ENCODE measurements around the gene SETDB2. TPM values are rescaled to one million over a fixed set of nuclear protein-coding genes. Genes with fewer than 3 reads are reported as not detected.
"Not testable (repeated sequence)": the region's sequence is repeated elsewhere in the genome, so short reads cannot be mapped to it uniquely, and the experiment has no call there.

SETDB2 gene
- total RNA-seq, 1 donor from 2014 or later, result 7.7 TPM

DNA sequence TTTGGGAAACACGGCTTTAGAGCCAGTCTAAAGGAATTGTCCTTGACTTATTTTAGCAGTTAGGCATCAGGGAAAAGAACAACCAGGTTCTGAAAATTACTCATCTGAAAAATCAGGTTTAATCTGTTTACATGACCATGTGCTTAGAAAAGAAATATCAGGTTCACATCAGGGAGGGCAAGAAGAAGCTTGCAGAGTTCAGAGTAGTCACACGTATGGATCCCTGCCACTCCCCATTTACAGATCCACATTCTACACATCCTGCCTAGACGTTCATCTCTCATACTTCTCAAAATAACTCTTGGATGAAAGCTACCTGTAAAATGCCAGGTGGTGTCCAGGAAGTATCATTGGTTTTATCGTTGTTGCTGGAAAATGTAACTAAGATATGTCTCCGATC, 37.7 kb downstream of the SETDB2 start:
- H3K27ac Mint-ChIP-seq (ENCODE audit: unreplicated experiment), result no peak overlapping the region
- no peaks in the 10 kb centered on the region for H3K9me3 Mint-ChIP-seq (ENCODE audit: unreplicated experiment)
- TF ChIP-seq, protein P1, sequence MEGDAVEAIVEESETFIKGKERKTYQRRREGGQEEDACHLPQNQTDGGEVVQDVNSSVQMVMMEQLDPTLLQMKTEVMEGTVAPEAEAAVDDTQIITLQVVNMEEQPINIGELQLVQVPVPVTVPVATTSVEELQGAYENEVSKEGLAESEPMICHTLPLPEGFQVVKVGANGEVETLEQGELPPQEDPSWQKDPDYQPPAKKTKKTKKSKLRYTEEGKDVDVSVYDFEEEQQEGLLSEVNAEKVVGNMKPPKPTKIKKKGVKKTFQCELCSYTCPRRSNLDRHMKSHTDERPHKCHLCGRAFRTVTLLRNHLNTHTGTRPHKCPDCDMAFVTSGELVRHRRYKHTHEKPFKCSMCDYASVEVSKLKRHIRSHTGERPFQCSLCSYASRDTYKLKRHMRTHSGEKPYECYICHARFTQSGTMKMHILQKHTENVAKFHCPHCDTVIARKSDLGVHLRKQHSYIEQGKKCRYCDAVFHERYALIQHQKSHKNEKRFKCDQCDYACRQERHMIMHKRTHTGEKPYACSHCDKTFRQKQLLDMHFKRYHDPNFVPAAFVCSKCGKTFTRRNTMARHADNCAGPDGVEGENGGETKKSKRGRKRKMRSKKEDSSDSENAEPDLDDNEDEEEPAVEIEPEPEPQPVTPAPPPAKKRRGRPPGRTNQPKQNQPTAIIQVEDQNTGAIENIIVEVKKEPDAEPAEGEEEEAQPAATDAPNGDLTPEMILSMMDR (IDR thresholded peaks at IDR 0.05; ENCODE audit: partially characterized antibody, unreplicated experiment), result no peak
- DNase-seq, result no peak
- H3K36me3 Mint-ChIP-seq (ENCODE audit: unreplicated experiment), result no peaks in the 10 kb centered on the region
- no peaks in the 10 kb centered on the region for H3K4me1 Mint-ChIP-seq (ENCODE audit: low read depth, unreplicated experiment)
- no peak overlapping the region for H3K4me3 Mint-ChIP-seq (ENCODE audit: unreplicated experiment)
- H3K27me3 Mint-ChIP-seq (ENCODE audit: unreplicated experiment), result no peaks in the 10 kb centered on the region

DNA sequence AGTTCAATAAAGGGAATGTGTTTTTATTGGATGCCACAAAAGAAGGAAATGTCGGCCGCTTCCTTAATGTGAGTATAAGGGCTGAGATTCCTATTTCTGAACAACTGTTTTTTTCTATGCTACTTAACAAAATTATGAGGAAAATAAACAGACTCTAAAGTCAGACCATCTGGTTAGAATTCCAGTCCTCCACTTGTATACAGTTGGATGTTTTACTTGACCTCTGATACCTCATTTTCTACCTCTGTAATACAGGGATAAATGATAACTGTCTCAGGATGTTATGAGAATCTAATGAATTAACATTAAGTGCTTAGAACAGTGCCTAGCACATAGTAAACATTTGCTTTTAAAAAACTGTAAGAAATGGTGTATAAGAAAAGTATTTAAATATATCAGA, 44.5 kb downstream of the SETDB2 start:
- DNase-seq, result no peak
- H3K36me3 Mint-ChIP-seq (ENCODE audit: unreplicated experiment), result no peaks in the 10 kb centered on the region
- no peaks in the 10 kb centered on the region for H3K9me3 Mint-ChIP-seq (ENCODE audit: unreplicated experiment)
- no peak overlapping the region for H3K27ac Mint-ChIP-seq (ENCODE audit: unreplicated experiment)
- TF ChIP-seq, protein P1 (IDR thresholded peaks at IDR 0.05; ENCODE audit: partially characterized antibody, unreplicated experiment), result no peak
- H3K4me3 Mint-ChIP-seq (ENCODE audit: unreplicated experiment), result no peak overlapping the region
- H3K27me3 Mint-ChIP-seq (ENCODE audit: unreplicated experiment), result no peaks in the 10 kb centered on the region
- H3K4me1 Mint-ChIP-seq (ENCODE audit: low read depth, unreplicated experiment), result no peaks in the 10 kb centered on the region

DNA sequence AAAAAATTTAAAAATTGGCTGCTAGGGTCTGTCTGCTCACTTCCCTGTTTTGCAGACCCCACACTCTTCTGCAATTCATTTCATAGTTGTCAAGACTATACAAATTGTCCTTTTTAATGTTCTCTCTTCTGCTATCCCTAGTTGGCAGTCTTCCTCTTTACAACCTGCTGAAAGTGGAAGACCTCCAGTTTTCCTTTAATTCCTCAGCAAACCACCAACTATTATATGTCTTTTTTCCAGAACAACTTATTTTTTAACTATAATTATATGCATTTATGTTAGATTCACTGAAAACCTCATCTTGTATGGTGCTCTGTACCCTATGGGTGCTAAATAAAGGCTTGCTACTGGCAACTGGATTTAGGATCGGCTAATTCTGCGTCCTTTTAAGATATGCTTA, 50.6 kb downstream of the SETDB2 start:
- TF ChIP-seq, protein P1 (IDR thresholded peaks at IDR 0.05; ENCODE audit: partially characterized antibody, unreplicated experiment), result no peak
- H3K4me1 Mint-ChIP-seq (ENCODE audit: low read depth, unreplicated experiment), result no peaks in the 10 kb centered on the region
- H3K4me3 Mint-ChIP-seq (ENCODE audit: unreplicated experiment), result peak overlapping the region; percentile 47
- peaks cover 5% of the 10 kb centered on the region for H3K27me3 Mint-ChIP-seq (ENCODE audit: unreplicated experiment)
- no peaks in the 10 kb centered on the region for H3K36me3 Mint-ChIP-seq (ENCODE audit: unreplicated experiment)
- DNase-seq, result no peak
- H3K9me3 Mint-ChIP-seq (ENCODE audit: unreplicated experiment), result no peaks in the 10 kb centered on the region
- H3K27ac Mint-ChIP-seq (ENCODE audit: unreplicated experiment), result no peak overlapping the region

DNA sequence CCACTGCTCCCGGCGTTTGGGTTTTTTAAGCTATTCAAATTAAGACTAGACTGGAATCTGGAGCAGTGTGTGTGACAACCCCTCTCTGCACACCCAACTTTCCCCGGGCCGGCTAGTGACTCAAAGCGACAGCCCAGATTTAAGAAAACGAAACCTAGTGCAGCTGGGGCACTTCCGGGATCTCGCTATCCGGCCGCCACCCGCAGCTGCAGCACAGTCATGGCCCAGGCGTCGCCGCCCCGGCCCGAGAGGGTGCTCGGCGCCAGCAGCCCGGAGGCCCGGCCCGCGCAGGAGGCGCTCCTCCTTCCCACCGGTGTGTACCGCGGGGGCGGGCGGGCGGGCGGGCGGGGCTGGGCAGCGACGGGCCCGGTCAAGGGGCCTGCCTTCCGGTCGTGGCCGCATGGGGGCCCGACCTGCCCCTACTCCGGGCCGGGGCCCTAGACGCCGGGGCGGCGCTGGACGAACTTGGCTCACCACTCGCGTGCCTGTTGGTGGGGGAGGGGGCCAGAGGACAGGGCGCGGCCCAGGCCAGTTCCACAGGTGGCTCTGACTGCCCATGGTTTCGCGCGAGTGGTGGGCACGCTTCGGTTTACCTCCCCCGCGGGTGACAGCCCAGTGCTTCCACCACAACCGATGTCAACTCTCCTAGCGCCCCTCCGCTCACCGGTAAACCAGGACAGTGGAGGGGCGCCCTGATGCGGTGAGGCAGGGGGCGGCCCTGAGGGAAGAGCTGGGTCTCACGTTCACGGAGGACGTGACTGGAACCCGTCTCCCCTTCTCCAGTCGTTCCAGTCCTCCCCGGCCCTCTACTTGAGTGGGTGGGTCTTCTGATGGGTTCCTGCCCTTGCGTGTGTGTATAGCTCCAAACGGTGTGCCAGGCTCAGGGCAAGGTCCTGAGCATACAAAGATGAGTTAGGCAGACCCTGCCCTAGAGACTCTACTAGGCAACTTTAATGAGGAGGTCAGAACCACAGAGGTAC, 52.0 kb downstream of the SETDB2 start, which contains the start of gene PHF11:
PHF11 (plus strand) TSS at position 171 of the 980 bp plus-strand sequence; CDS start at position 220, 49 bp downstream.
- Mint-ChIP-seq H3K27me3 (ENCODE audit: unreplicated experiment) (peaks cover 5% of the 10 kb centered on the region), H3K4me1 (ENCODE audit: low read depth, unreplicated experiment) (no peaks in the 10 kb centered on the region), H3K36me3 (ENCODE audit: unreplicated experiment) (no peaks in the 10 kb centered on the region), H3K9me3 (ENCODE audit: unreplicated experiment) (no peaks in the 10 kb centered on the region), H3K27ac (ENCODE audit: unreplicated experiment) (no peak within 1 kb of the TSS), H3K4me3 (ENCODE audit: unreplicated experiment) (peak within 1 kb of the TSS; percentile 85)
- DNase-seq, result peak; percentile 46
- TF ChIP-seq, protein P1 (IDR thresholded peaks at IDR 0.05; ENCODE audit: partially characterized antibody, unreplicated experiment), result no peak

DNA sequence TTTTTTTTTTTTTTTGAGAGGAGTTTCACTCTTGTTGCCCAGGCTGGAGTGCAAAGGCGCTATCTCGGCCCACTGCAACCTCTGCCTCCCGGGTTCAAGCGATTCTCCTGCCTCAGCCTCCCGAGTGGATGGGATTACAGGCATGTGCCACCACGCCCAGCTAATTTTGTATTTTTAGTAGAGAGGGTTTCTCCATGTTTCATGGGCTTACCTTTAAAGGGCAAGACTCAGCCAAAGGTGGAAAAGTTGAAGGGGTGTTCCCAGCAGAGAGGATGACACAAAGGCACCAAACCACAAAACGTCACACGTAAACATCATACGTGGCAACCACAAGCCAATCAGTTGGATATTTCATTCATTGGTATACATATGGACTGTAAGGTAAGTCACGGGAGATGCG, 52.8 kb downstream of the SETDB2 start:
- H3K4me3 Mint-ChIP-seq (ENCODE audit: unreplicated experiment); H3K27ac Mint-ChIP-seq (ENCODE audit: unreplicated experiment): not testable (repeated sequence)

More for the DNA sequence above, 52.8 kb downstream of the SETDB2 start:
- not testable (repeated sequence) for H3K4me1 Mint-ChIP-seq (ENCODE audit: low read depth, unreplicated experiment); H3K9me3 Mint-ChIP-seq (ENCODE audit: unreplicated experiment); H3K36me3 Mint-ChIP-seq (ENCODE audit: unreplicated experiment); DNase-seq; H3K27me3 Mint-ChIP-seq (ENCODE audit: unreplicated experiment)

All from glutamatergic neuron (in vitro differentiated cells).